IMR-90 (cell line): ENCODE measurements around the gene CENPU. TPM values are rescaled to one million over a fixed set of nuclear protein-coding genes. Genes with fewer than 3 reads are reported as not detected.

ENCODE experiments used
- ATAC-seq: fragments of 200-7000 bp; cut with Tn5 transposase; 2 replicates; pipeline ENCODE4 v1.9.1; 2020; ENCODE audit warnings: low read depth, mild to moderate bottlenecking, moderate library complexity
- BruUV-seq: library from RNA; stranded (reverse); fragments of 400-500 nt; replicated peaks from 2 replicates; lab custom pipeline; 2021; lab: Mats Ljungman, UMichigan
- CTCF ChIA-PET: fragments of 300-600 bp; formaldehyde crosslinking; extraction: SDS; loops from one replicate; lab custom pipeline; 2021; ENCODE audit warnings: antibody characterized with exemption; lab: Yijun Ruan, JAX
- POLR2A ChIA-PET: fragments of 300-600 bp; sonication (Branson Sonifier 250); formaldehyde crosslinking; loops from one replicate; lab custom pipeline; 2022; ENCODE audit warnings: antibody characterized with exemption; ENCODE audit not compliant: unreplicated experiment; lab: Charles Lee
- DNase-seq: peaks from one replicate; pipeline ENCODE4 v3.0.0; 2013
- H2AFZ ChIP-seq: replicated peaks from 2 replicates; pipeline ENCODE3; 2013; ENCODE audit warnings: low read length, mild to moderate bottlenecking; ENCODE audit not compliant: poor library complexity
- H2AK5ac ChIP-seq: 2 replicates; pipeline ENCODE4 v1.6.1; 2013; ENCODE audit warnings: low read depth, low read length, inconsistent platforms
- H2AK9ac ChIP-seq: replicated peaks from 2 replicates; pipeline ENCODE3; 2013; ENCODE audit warnings: mild to moderate bottlenecking, low read depth, low read length, moderate library complexity; ENCODE audit not compliant: poor library complexity
- H2BK120ac ChIP-seq: 2 replicates; pipeline ENCODE4 v1.6.1; 2013; ENCODE audit warnings: low read depth, low read length, inconsistent platforms
- H2BK15ac ChIP-seq: 3 replicates; pipeline ENCODE4 v1.6.1; 2013; ENCODE audit warnings: low read depth, low read length, inconsistent platforms
- H2BK20ac ChIP-seq: 2 replicates; pipeline ENCODE4 v1.6.1; 2013; ENCODE audit warnings: low read depth, mild to moderate bottlenecking, inconsistent platforms, low read length, moderate library complexity
- H2BK5ac ChIP-seq: 2 replicates; pipeline ENCODE4 v1.6.1; 2013; ENCODE audit warnings: mild to moderate bottlenecking, low read depth, low read length, inconsistent platforms; ENCODE audit not compliant: poor library complexity, severe bottlenecking
- H3K14ac ChIP-seq: replicated peaks from 2 replicates; pipeline ENCODE4 v1.6.1; 2013; ENCODE audit warnings: low read depth, low read length, inconsistent platforms
- H3K18ac ChIP-seq: 2 replicates; pipeline ENCODE4 v1.6.1; 2013; ENCODE audit warnings: low read depth, low read length, control low read depth
- H3K23ac ChIP-seq: 2 replicates; pipeline ENCODE4 v1.6.1; 2013; ENCODE audit warnings: low read depth, low read length, inconsistent platforms
- H3K27ac ChIP-seq: 2 replicates; pipeline ENCODE4 v1.5.1; 2013; ENCODE audit warnings: mild to moderate bottlenecking, control low read depth, low read length; ENCODE audit not compliant: insufficient read depth
- H3K27me3 ChIP-seq: 2 replicates; pipeline ENCODE4 v1.6.1; 2013; ENCODE audit warnings: low read length; ENCODE audit not compliant: control insufficient read depth, insufficient read depth
- H3K36me3 ChIP-seq: 2 replicates; pipeline ENCODE4 v1.6.1; 2013; ENCODE audit warnings: low read length, mixed read lengths; ENCODE audit not compliant: control insufficient read depth, insufficient read depth
- H3K4ac ChIP-seq: 2 replicates; pipeline ENCODE4 v1.6.1; 2013; ENCODE audit warnings: low read depth, low read length, inconsistent platforms
- H3K4me1 ChIP-seq: 2 replicates; pipeline ENCODE4 v1.6.1; 2013; ENCODE audit warnings: low read length, mixed read lengths; ENCODE audit not compliant: control insufficient read depth, insufficient read depth
- H3K4me2 ChIP-seq: 2 replicates; pipeline ENCODE4 v1.6.1; 2013; ENCODE audit warnings: low read depth, mild to moderate bottlenecking, control low read depth, low read length, moderate library complexity
- H3K4me3 ChIP-seq: 2 replicates; pipeline ENCODE4 v1.5.1; 2013; ENCODE audit warnings: low read depth, mild to moderate bottlenecking, control low read depth, low read length, moderate library complexity; ENCODE audit not compliant: insufficient read depth
- H3K56ac ChIP-seq: 2 replicates; pipeline ENCODE4 v1.6.1; 2013; ENCODE audit warnings: low read length, inconsistent platforms; ENCODE audit not compliant: insufficient read depth; ENCODE audit errors: extremely low read depth
- H3K79me1 ChIP-seq, 2 experiments: 2 replicates each; pipeline ENCODE4 v1.6.1; 2013; ENCODE audit warnings: low read length in 2 of 2, inconsistent platforms in 1 of 2, low read depth in 1 of 2
- H3K9ac ChIP-seq: 2 replicates; pipeline ENCODE4 v1.6.1; 2013; ENCODE audit warnings: low read depth, low read length, control low read depth
- H3K9me1 ChIP-seq: 2 replicates; pipeline ENCODE4 v1.6.1; 2013; ENCODE audit warnings: low read length, inconsistent platforms; ENCODE audit not compliant: insufficient read depth
- H3K9me3 ChIP-seq: 2 replicates; pipeline ENCODE4 v1.6.1; 2013; ENCODE audit warnings: low read length; ENCODE audit not compliant: control insufficient read depth, insufficient read depth
- H4K20me1 ChIP-seq: 2 replicates; pipeline ENCODE4 v1.6.1; 2013; ENCODE audit warnings: low read length, inconsistent platforms; ENCODE audit not compliant: insufficient read depth
- H4K5ac ChIP-seq: 2 replicates; pipeline ENCODE4 v1.6.1; 2013; ENCODE audit warnings: mild to moderate bottlenecking, low read depth, low read length, control low read depth
- H4K8ac ChIP-seq, 2 experiments: 2 replicates each; pipeline ENCODE4 v1.6.1; 2013; ENCODE audit warnings: low read depth in 2 of 2, low read length in 2 of 2, control low read depth in 1 of 2, inconsistent platforms in 1 of 2
- H4K91ac ChIP-seq: 2 replicates; pipeline ENCODE4 v1.6.1; 2013; ENCODE audit warnings: low read depth, low read length, inconsistent platforms; ENCODE audit not compliant: insufficient read depth
- CEBPB ChIP-seq: IDR thresholded peaks from 2 replicates; pipeline ENCODE4 v1.6.1; 2012; ENCODE audit warnings: low read depth, low read length, improper control_type of control experiment
- MAZ ChIP-seq: IDR thresholded peaks from 2 replicates; pipeline ENCODE4 v1.6.1; 2012; ENCODE audit warnings: low read depth, mild to moderate bottlenecking, low read length, improper control_type of control experiment, moderate library complexity, borderline replicate concordance
- MXI1 ChIP-seq: IDR thresholded peaks from 2 replicates; pipeline ENCODE4 v1.6.1; 2012; ENCODE audit warnings: low read depth, mild to moderate bottlenecking, low read length, moderate library complexity, borderline replicate concordance
- WGBS, 2 experiments: methylation state at CpG; one replicate each; pipeline versions ENCODE4 v1.1.5 to v1.1.7; 2013; ENCODE audit warnings: missing lambda C conversion rate in 2 of 2; ENCODE audit not compliant: insufficient read length in 1 of 2; ENCODE audit errors: extremely low coverage in 2 of 2; 5-methylcytosine and 5-hydroxymethylcytosine counted together
- dilution Hi-C: fragments of 300-500 bp; cut with HindIII; formaldehyde crosslinking; loops from one replicate; pipeline ENCODE4 v1.14.3; 2018; ENCODE audit warnings: low sequenced_read_pairs; ENCODE audit not compliant: unreplicated experiment
- in situ Hi-C: fragments of 300-500 bp; cut with MboI; formaldehyde crosslinking; loops from 3 replicates; pipeline ENCODE4 v1.14.3; 2019; ENCODE audit warnings: low sequenced_read_pairs, inconsistent platforms, mixed read lengths
- intact Hi-C: fragments of 100-400 bp; cut with micrococcal nuclease; formaldehyde crosslinking; loops from 2 replicates; pipeline ENCODE4 v1.10.0; 2022
- polyA plus RNA-seq, 3 experiments: library from polyadenylated mRNA; depleted of rRNA; stranded (reverse); fragments of >200 nt; gene quantifications; 2 replicates each; pipeline ENCODE4 v1.2.3, GENCODE V29; 2012; ENCODE audit warnings: low replicate concordance in 1 of 3
- total RNA-seq: library from RNA; depleted of rRNA; stranded (reverse); fragments of >200 nt; gene quantifications from 2 replicates; pipeline ENCODE4 v1.2.3, GENCODE V29; 2012

CENPU gene
- total and polyA plus RNA-seq, 2 of the 4 experiments (the other 2 are of a cell fraction), result 13.6 to 14.6 TPM

DNA sequence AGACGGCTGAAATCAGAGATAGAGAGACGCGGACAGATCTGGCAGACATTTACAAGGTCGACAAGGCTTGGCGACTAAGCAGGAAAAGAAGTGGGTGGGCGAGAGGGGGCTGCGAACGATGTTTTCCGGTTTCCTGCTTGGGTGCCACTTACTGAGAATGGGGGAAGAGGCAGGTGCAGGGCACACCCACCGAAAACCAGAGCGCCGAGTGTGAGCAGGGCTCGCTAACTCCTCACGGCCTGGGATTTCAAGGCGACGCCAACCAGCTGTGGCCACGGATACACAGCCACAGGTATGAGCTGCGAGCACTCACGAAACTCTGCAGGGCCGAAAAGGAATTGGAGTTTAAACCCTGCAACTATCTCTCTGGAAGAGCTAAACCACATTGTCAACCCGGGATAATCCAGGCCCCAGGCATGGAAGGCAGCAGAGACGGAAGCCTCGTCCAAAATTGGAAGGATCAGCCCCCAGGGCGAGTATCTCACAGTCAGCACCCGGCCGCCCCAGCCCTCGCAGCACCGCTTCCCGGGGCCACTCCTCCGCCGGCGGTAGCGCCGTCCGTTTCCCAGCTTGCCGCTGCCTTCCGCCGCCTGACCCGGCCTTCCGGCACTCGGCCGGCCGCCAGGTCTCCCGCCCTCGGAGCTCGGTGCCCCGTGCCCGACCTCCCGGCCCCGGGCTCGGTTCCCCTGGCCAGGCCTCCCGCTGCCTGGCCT, 85.4 kb downstream of the CENPU start:
- no TSS peak for BruUV-seq
- dilution Hi-C loops (no loop called here), in situ Hi-C loops (no loop called here), intact Hi-C loops (loop anchor here (1.0 to 10.0 kb wide), 6 partner anchors 86 to 386 kb away; partner anchors contain the start of genes ACSL1, CENPU and IRF2)
- Histone ChIP-seq H2BK20ac (no peak overlapping the region), H3K79me1 (peaks cover 30 to 39% of the 10 kb centered on the region in 2 experiments), H2BK5ac (peak overlapping the region; percentile 75), H3K9me3 (no peaks in the 10 kb centered on the region), H3K56ac (peak overlapping the region; percentile 46; the same call in 1 of the 2 replicates), H3K4me1 (peaks cover 8% of the 10 kb centered on the region), H2BK120ac (no peak overlapping the region), H2AFZ (peak overlapping the region; percentile 92), H4K20me1 (peaks cover 15% of the 10 kb centered on the region; the same call in 1 of the 2 replicates), H2AK5ac (0 out of 2 replicates have a peak overlapping the region, but pooled peaks have one; percentile 20), H4K5ac (peak overlapping the region; percentile 2; the same call in 1 of the 2 replicates), H3K18ac (no peak overlapping the region), H3K23ac (peak overlapping the region; percentile 2; the same call in 1 of the 2 replicates), H2AK9ac (peak overlapping the region; percentile 56), H3K27me3 (no peaks in the 10 kb centered on the region), H4K8ac (0 out of 4 replicates have a peak overlapping the region, but pooled peaks of 1 of the 2 experiments have one; percentile 43), H4K91ac (peak overlapping the region; percentile 24; the same call in 1 of the 2 replicates), H3K14ac (peak overlapping the region; percentile 2; the same call in 1 of the 2 replicates), H2BK15ac (no peak overlapping the region), H3K9ac (peak overlapping the region; percentile 75), H3K9me1 (peaks cover 3% of the 10 kb centered on the region; the same call in 1 of the 2 replicates), H3K4ac (peak overlapping the region; percentile 55), H3K4me3 (peak overlapping the region; percentile 80), H3K4me2 (peak overlapping the region; percentile 99), H3K36me3 (peaks cover 2% of the 10 kb centered on the region; the same call in 1 of the 2 replicates), H3K27ac (peak overlapping the region; percentile 84)
- DNase-seq (peak; percentile 33), ATAC-seq (peak; percentile 8)
- WGBS, 2 experiments, result 2% methylated on average over 36 of the region's 52 CpGs; no CpG with 5 or more reads in 1 of the 2 experiments
- ChIA-PET CTCF (interaction anchor here (0.6 to 0.9 kb wide), 2 partner anchors 58 to 385 kb away, joined by 4 read pairs; no protein-coding TSS in a partner anchor), POLR2A (interaction anchor here (0.6 to 1.3 kb wide), 2 partner anchors 59 to 448 kb away, joined by 5 to 18 read pairs; no protein-coding TSS in a partner anchor)
- no peak for TF ChIP-seq CEBPB
- peak; percentile 27; the same call in 1 of the 2 replicates for TF ChIP-seq MAZ
- peak; percentile 41; the same call in 1 of the 2 replicates for TF ChIP-seq MXI1
